Activated T-helper 1 cell treated with Interleukin-2 at 50 U/mL for 16 hours (primary cell): Measurements from ENCODE around the gene EXOC6.
"Not testable (repeated sequence)": the region's sequence is repeated elsewhere in the genome, so short reads cannot be mapped to it uniquely, and the experiment has no call there.

ENCODE experiments used
- DNase-seq: peaks from one replicate; pipeline ENCODE4 v3.0.0-alpha.2; 2020; ENCODE audit warnings: low read depth

Gene EXOC6

DNA sequence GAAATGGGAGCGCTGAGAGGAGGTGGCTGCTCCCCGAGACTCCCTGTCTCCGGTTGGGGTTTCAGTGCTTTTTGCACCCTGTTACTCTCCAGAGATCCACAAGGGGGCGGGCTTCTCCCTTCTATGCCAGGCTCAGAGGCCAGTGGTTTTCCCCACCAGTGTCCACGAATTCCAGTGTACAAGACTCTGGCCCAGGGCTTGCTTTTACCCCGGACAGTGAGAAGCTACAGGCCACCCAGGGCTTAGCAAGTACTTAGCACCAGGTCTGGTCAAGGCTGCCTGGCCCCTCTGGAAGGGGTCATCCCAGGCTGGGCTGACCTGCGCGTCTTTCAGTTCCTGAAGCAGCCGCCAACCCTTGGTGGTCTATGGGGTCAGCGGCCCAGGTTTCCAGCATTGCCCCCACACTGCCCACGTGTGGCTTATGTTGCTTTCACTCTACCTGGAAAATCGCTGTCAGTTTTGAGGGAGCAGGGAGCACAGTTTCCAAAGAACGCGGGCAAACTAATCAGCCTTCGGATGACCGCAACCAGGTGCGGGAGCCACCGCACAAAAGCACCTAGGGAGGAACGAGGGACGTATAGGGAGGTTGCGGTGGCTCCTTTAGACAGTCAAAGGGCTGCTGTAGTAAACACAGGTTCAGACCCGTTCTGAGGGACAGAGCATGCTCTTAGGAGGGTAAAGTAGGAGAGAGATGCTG, 232.2 kb downstream of the EXOC6 start:
- no peak for DNase-seq

- DNase-seq: no peak
Observed at GRCh38 chr10:93081318-93081717, 233.0 kb downstream of the EXOC6 start.

GRCh38 chr10:93081834-93082233, 233.5 kb downstream of the EXOC6 start:
- DNase-seq: no peak

GRCh38 chr10:93083743-93084539, 235.6 kb downstream of the EXOC6 start:
- DNase-seq: no peak

DNA sequence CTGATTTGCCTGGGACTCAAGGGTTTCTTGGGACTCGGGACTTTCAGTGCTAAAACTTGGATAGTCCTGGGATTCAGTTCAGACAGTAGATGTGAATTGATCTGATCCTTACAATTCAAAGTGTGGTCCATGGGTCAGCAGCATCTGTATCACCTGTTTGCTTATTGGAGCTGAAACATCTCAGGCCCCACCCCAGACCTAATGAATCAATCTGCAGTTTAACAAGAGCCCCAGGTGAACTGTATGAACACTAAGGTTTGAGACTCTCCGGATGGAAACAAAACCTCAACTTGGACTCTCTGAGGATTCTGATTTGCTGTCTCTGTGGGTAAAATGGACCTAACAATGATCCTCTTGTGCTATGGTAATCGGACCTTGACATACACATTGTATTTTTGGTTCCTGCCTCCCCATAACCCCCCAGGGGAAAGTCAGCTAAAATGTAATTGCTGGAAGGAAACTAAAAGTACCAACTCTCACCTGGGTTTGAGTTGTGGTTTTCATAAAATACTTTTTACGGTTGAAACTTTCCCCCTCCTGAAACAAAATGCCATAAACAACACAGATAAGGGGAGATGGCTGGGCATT, 237.0 kb downstream of the EXOC6 start:
- DNase-seq: no peak

DNA sequence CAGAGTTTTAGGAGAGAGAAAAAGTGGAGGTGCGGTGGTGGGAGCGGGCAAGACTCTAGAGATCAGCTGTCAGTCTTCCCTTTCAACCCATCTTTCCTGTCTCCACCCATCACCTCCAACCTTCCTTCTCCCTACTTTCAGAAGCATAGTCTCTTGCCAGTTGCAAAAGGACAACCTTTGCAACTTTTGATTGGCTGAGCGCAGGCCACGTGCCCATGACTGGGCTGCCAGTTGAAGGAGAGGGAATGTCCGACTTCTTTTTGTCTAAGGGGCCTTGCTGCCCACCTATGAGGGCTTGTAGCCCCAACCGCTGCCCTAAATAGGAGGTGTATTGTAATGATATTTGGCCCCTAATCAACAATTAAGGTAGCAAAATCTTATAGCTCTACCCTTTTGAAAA, 238.0 kb downstream of the EXOC6 start:
- DNase-seq: no peak

DNA sequence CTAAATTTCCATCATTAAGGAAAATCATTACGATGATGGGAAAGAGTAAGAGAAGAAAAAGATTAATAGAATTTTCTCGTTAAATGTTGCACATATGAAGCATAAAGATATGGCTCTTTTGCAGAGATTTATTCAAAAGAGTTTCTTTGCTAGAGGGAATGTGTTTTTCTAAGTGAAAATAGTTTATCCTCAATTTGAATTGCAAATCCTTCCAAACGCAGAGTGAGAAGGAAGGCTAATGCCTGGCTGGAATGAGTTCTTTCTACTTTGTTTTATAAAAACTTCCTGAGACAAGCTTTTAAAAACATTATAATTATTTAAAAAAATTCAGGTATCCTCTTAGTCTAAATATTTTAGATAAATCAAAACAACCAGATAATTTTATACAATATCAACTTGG, 239.5 kb downstream of the EXOC6 start:
- DNase-seq: no peak

GRCh38 chr10:93088466-93088865, 240.1 kb downstream of the EXOC6 start:
- no peak for DNase-seq

DNA sequence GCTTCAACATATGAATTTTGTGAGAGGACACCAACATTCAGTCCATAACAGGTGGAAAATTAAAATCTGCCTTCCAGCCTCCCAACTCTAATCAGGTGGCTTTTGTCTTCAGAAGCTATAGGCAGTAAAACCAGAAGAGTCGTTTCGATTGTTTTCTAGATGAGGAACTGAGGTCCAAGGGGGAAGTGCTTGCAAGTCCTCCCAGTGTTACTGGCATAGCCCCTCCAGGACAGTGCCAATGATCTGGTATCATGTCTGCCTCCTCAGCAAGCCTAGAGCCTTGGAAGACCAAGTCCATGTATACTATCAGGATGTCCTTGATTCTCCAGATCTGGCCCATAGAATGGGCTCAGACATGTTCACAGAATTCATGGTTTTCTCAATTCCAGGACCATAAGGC, 242.3 kb downstream of the EXOC6 start:
- DNase-seq: no peak

- DNase-seq: no peak
Observed at GRCh38 chr10:93091960-93092359, 243.6 kb downstream of the EXOC6 start.

DNA sequence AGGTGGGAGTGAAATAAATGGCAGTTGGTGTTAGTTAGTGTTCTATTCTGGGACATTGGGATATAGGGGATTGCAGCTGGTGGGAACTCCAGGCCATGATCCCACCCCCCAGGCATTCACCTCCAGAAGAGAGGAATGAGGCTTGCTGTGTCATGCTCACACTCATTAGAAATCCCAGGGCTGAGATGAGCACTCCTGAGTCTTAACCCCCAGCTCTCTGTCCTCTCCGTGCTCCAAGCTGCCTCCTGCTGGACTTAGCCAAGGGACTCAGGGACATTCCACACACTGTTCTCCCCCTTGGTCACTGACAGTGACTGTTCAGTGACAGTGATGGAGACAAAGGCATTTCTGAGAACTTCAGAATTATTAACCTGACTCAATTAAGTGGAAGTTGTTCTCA, 246.9 kb downstream of the EXOC6 start:
- no peak for DNase-seq

GRCh38 chr10:93096901-93097300, 248.6 kb downstream of the EXOC6 start:
- DNase-seq: no peak

- DNase-seq: no peak
Observed at GRCh38 chr10:93097386-93097785, 249.1 kb downstream of the EXOC6 start.

DNA sequence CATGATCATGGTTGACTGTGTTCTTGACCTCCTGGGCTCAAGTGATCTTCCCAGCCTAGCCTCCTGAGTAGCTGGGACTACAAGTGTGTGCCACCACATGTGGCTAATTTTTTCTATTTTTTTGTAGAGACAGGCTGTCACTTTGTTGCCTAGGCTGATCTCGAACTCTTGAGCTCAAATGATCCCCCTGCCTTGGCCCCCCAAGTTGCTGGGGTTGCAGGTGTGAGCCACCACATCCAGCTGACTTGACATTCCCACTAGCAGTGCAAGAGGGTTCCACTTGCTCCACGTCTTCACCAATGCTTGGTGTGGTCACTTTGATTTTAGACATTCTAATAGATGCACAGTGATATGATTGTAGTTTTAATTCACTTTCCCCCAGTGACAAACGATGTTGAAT, 250.5 kb downstream of the EXOC6 start:
- DNase-seq: no peak

DNA sequence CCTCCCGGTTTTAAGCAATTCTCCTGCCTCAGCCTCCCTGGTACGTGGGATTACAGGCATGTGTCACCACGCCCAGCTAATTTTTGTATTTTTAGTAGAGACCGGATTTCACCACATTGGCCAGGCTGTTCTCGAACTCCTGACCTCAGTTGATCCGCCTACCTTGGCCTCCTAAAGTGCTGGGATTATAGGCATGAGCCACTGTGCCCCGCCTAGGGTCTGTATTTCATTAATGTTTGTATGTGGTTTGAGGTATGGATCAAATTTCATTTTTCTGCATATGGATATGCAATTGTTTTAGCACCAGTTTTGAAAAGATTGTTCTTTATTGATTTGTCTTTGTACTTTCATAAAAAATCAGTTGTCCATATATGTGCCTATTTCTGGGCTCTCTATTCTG, 251.3 kb downstream of the EXOC6 start:
- DNase-seq: no peak

GRCh38 chr10:93101148-93101547, 252.8 kb downstream of the EXOC6 start:
- not testable (repeated sequence) for DNase-seq

GRCh38 chr10:93103953-93104352, 255.6 kb downstream of the EXOC6 start:
- no peak for DNase-seq

- DNase-seq: no peak
Observed at GRCh38 chr10:93106631-93107072, 258.3 kb downstream of the EXOC6 start.
